ENCODE measurements around the gene FBXO24.

FBXO24 gene

DNA sequence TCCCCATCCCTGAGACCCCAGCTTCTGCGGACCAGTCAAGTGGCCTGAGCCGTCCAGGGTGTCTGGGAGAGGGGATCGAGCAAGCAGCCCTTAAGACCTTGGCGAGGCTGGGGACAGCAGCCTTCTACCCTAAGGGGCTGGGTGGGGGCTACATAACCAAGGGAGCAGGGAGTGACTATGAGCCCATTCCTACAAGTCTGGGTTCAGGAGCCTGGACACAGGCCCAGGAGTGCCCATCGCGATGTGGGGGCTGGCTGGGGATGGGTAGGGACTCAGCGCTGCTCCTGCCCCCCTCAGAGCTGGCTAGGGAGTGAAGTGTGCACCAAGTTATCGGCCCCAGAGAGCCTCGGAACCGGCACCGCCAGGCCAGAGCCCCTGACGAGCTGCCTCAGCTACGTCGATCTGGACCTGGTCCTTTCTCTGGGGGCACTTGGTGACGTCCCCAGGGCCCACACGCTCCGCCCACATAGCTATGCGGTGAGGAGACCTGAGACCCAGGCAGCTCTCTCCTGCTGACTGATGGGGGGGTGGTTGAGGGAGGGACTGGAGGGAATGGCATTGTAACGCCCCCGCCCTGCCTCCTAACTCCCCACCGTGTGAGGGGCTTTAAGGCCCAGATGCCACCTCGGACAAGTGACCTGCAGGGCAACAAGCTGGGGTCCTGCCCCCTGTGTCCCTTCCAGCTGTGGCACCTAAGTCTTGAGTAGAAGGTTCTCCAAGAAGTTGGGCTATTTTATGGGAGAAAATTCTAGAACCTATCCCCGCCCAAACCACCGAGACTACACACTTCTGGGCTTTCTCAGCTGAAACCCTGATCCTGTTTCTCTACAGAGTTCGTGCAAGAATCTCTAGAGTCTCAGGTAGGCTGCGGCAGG is 14.9 kb upstream of the FBXO24 start:
- no peak for DNase-seq (ENCODE audit: low read depth in 2 of 2)
- no peak overlapping the region for H3K4me3 ChIP-seq (replicated peaks in 1 of 2; ENCODE audit: low read depth in 2 of 2, low read length in 2 of 2)
- TF ChIP-seq, protein P1, sequence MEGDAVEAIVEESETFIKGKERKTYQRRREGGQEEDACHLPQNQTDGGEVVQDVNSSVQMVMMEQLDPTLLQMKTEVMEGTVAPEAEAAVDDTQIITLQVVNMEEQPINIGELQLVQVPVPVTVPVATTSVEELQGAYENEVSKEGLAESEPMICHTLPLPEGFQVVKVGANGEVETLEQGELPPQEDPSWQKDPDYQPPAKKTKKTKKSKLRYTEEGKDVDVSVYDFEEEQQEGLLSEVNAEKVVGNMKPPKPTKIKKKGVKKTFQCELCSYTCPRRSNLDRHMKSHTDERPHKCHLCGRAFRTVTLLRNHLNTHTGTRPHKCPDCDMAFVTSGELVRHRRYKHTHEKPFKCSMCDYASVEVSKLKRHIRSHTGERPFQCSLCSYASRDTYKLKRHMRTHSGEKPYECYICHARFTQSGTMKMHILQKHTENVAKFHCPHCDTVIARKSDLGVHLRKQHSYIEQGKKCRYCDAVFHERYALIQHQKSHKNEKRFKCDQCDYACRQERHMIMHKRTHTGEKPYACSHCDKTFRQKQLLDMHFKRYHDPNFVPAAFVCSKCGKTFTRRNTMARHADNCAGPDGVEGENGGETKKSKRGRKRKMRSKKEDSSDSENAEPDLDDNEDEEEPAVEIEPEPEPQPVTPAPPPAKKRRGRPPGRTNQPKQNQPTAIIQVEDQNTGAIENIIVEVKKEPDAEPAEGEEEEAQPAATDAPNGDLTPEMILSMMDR (IDR thresholded peaks at IDR 0.05; ENCODE audit: low read depth, low read length) = no peak

DNA sequence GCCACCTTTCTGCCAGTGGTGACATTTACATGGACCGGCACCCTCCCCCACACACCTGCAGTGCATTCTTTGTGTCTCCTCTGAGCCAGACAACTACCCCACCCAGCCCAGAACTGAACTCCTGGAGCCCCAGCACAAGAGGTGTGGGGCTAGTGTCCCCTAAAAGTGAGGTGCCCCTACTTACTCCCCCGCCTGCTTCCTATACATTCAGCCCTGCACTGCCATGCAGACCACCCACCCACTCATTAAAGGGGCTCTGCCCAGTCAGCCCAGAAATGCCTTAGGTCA is 14.4 kb upstream of the FBXO24 start:
- TF ChIP-seq, protein P1 (IDR thresholded peaks at IDR 0.05; ENCODE audit: low read depth, low read length) = no peak
- no peak overlapping the region for H3K4me3 ChIP-seq (replicated peaks in 1 of 2; ENCODE audit: low read depth in 2 of 2, low read length in 2 of 2)
- no peak for DNase-seq (ENCODE audit: low read depth in 2 of 2)

DNA sequence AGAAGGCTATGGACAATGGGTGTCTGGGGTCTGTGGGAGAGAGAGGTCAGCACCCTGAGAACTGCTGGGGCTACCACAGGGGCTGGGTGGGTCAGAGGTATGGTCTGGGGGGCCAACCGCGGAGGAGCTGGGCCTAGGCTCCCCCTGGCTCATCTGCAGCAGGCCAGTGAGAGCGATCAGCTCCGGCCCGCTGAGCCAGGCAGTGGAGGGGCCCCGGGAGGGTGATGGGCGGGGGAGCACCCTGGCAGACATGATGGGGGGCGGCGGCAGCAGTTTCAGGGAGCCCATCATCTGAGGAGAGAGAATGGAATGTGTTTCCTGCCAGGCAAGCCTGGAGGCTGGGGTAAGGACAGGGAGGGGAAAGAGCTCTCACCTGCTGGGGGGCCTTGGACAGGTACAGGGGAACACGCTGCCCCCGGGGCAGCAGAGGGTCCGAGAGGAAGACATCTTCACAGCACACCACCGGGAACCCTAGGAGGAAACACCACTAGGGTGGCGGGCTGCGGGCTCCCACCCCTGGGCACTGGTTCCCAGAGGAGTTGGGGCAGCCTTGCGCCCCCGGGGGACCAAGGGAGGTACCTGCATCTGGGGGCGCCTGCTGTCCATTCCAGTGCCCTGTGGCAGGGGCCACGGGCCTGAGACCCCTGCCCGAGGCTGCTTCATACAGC is 13.7 kb upstream of the FBXO24 start:
- TF ChIP-seq, protein P1 (IDR thresholded peaks at IDR 0.05; ENCODE audit: low read depth, low read length) = no peak
- no peak for DNase-seq (ENCODE audit: low read depth in 2 of 2)

DNA sequence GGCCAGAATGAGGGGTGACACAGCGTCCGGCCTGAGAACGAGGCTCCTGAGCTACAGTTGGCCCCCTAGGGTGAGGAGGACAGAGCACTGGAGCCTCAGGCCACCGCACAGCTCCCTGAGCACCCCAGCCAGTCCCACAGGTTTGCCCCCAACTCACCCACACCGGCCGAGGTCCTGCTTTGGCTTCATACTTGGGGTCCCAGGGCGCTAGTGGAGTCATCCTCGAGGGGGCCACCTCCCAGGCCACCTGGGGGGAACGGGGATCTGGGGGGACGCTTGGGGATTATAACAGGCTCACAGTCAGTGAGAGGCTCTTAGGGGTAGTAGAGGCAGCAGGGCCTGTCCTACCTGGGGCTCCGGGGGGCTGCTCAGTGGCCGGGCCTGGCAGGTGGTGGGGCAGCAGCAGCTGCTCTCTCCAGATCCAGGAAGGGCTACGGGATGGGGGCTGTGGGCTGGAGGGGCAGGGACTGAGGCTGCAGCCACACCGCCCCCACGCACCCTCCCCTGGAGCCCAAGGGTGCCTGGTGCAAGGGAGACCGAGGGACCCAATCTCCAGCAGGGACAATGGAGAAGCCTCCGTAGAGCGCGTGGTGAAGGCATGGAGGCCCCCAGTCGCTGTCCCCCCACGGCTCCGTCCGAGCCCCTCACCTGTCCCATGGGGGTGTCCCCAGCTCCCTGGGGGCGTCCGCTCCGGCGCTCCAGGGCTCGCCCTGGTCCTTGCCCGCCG is 13.0 kb upstream of the FBXO24 start:
- no peak overlapping the region for H3K4me3 ChIP-seq (replicated peaks in 1 of 2; ENCODE audit: low read depth in 2 of 2, low read length in 2 of 2)
- TF ChIP-seq, protein P1 (IDR thresholded peaks at IDR 0.05; ENCODE audit: low read depth, low read length) = no peak
- no peak for DNase-seq (ENCODE audit: low read depth in 2 of 2)

More for the DNA sequence above, 13.7 kb upstream of the FBXO24 start:
- no peak overlapping the region for H3K4me3 ChIP-seq (replicated peaks in 1 of 2; ENCODE audit: low read depth in 2 of 2, low read length in 2 of 2)

DNA sequence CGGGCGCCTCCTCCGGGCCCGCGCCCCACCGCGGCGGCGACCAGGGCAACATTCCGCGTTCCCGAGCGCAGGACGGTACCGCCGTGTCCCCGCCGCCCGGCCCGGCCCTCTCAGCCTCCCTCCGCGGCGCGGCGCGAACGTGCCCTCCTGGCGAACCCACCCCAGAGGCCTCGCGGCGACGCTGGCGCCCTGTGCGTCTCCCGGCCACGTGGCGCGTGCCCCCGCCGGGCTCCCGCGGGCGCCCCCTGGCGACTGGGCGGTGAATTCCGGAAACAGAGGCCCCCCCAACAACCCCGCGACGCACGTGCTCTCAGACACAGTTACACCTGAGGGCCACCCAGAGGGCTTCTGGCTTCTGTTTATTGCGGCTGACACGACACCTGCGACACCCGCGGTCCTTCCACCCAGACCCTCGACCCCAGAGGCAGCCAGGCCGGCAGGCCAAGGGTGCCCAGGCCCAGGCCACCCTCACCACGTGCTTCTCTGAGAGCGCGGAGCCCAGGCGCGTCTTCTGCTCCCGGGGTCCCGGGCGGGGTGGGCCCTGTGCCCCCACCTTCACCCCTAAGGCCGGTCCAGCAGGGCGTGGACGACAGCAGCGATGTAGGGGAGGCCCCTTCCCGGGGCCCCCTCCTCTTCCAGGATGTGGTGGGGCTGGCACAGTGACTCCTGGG is 12.3 kb upstream of the FBXO24 start, which contains the start of gene SAP25:
SAP25 (minus strand) TSS at position 210 of the 671 bp plus-strand sequence; CDS start at position 52, 158 bp downstream.
- H3K4me3 ChIP-seq (replicated peaks in 1 of 2; ENCODE audit: low read depth in 2 of 2, low read length in 2 of 2) = no peak within 1 kb of the TSS
- DNase-seq (ENCODE audit: low read depth in 2 of 2) = no peak
- TF ChIP-seq, protein P1 (IDR thresholded peaks at IDR 0.05; ENCODE audit: low read depth, low read length) = no peak

Measured in cardiac fibroblast (primary cell).